HG02678 (cell line): ENCODE data around the gene HES2.
"Not testable (repeated sequence)": the region's sequence is repeated elsewhere in the genome, so short reads cannot be mapped to it uniquely, and the experiment has no call there.

Experiments
- ATAC-seq: cut with Tn5 transposase; IDR thresholded peaks from one replicate; pipeline ENCODE4 v1.9.1; 2021; ENCODE audit warnings: mild to moderate bottlenecking, moderate library complexity; ENCODE audit not compliant: unreplicated experiment

The HES2 gene

GRCh38 chr1:6437012-6437700, 17.4 kb upstream of the HES2 start:
- not testable (repeated sequence) for ATAC-seq

DNA sequence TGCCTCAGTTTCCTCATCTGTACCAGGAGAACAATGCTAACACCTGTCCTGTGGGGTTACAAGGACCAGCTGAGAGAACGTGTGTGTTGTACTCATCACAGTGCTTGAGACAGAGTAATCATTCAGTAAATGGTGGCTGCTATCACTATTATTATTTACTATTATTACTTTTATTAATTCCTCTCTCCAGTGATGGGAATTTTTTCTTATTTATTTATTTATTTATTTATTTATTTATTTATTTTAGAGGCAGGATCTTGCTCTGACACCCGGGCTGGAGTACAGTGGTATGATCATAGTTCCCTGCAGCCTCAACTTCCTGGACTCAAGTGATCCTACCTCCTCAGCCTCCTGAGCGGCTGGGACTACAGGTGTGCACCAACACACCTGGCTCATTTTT, 16.6 kb upstream of the HES2 start:
- not testable (repeated sequence) for ATAC-seq

GRCh38 chr1:6435547-6435946, 15.8 kb upstream of the HES2 start:
- no peak for ATAC-seq

- ATAC-seq = no peak
These were observed 15.4 kb upstream of the HES2 start for GRCh38 chr1:6435129-6435528.

DNA sequence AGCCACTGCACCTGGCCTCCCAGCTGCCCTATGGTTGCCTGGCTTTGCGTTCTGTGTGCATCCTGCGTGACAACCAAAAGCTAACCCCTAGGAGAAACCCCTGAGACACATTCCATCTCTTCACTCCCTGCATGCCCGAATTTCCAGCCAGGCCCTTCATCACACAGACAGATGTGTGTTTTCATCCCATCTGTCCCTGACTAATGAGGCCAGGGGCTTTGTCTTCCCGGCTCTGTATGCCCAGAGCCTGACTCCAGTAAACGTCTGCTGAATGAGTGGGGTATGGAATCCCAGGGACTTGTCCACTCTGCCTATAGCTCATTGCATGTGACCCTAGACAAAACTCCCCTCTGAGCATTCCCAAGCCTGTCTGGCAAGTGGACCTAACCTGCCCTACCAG, 14.5 kb upstream of the HES2 start:
- ATAC-seq = no peak

DNA sequence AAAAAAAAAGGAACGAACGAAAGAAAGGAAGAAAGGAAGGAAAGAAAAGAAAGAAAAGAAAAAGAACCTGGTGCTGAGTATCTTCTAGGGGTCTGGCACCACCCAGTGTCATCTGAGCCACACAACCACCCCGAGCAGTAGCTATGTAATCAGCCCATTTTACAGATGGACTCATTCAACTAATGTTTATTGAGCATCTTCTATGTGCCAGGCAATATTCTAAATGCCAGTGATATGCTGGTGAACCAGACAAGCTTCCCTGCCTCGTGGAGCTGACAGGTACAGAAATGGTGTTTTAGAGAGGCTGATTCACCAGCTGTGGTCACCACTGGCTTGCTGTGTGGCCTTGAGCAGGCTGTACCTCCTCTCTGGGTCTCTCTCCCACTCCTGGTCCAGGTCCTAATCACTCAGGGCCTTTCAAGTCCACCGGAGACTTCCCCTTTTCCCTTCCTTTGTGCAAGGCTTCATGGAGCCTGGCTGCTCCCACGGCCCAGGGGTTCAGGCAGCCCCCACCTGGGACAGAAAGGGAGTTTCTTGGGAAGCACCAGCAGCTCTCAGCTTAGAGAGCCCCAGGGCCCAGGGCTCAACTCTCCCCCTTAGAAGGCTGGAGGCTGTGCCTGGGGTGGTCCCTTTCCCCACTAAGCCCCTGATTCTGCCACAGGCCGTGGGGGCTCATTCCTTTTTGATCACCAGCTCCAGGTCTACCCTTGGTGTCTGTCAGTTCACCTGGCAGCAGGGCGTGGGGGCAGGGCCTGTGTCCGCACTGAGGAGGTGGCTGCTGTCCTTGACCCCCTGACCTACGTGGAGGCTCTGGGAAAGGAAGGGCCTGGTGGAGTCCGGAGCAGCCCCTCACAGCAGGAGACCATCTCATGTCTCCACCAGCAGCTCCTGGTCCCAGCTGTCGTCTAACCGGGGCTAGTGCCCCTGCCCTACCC, 12.2 kb upstream of the HES2 start:
- not testable (repeated sequence) for ATAC-seq

GRCh38 chr1:6429660-6430411, 10.1 kb upstream of the HES2 start:
- not testable (repeated sequence) for ATAC-seq

DNA sequence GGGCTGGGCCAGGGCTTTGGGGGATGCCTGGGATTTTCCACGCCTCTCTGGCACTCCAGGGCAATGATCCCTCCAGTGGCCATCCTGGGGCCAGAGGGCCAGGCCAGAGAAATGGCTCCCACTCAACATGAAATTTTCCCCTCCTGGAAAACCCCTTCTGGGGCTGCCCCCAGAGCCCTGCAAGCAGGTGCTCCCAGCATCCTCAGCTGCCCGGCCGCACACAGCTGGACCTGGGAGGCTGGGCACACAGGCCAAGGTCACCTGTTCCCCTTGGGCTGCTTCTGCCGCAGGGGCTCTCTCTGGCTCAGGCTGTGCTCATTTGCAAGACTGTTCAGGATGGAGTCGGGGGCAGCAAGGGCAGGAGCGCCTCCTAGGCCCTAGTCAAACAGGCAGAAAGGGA, 8.7 kb upstream of the HES2 start:
- ATAC-seq = not testable (repeated sequence)

- no peak for ATAC-seq
These were observed 8.0 kb upstream of the HES2 start for GRCh38 chr1:6427441-6428390.

DNA sequence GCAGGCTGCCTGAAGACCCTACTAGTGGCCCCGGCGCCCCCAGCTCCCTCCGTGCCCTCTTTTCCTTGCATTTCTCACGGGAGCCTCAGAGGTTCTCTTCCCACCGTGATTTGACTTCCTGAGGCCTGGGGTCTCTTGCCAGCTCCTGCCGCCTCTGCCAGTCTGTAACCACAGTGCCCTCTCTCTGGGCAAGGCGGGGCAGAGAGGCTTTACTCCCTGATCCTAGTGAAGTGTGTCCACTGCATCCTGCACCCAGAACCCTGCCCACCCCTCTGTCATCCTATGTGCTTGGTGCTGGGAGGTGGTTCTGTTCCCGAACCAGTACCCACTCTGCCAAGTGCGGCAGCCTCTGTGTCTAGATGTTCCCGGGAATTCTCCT, 7.2 kb upstream of the HES2 start:
- ATAC-seq = no peak

GRCh38 chr1:6426277-6426971, 6.7 kb upstream of the HES2 start:
- ATAC-seq = no peak

DNA sequence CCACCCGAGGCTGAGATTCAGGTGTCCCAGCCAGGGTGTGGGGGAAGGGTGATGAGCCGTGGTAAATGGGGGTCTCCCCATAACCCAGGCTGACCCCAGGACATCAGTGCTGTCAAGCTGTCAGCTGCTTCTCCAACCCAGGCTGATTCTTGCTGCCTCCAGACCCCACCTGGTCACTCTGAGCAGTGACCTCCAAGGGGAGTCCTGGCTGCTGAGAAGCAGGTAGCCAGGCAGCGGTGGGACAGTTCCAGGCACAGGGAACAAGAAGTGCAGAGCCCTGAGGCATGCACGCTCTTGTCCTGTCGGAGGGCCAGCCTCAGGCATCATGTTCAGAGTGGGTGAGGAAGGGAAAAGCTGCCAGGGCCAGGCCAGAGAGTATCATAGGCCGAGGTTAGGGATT, 5.9 kb upstream of the HES2 start:
- ATAC-seq = no peak

GRCh38 chr1:6424619-6425593, 5.2 kb upstream of the HES2 start, which contains the start of gene ESPN:
Gene ESPN, plus strand, starts transcription at chr1:6424776. Its CDS starts 180 bp downstream, at chr1:6424956.
- no peak for ATAC-seq

DNA sequence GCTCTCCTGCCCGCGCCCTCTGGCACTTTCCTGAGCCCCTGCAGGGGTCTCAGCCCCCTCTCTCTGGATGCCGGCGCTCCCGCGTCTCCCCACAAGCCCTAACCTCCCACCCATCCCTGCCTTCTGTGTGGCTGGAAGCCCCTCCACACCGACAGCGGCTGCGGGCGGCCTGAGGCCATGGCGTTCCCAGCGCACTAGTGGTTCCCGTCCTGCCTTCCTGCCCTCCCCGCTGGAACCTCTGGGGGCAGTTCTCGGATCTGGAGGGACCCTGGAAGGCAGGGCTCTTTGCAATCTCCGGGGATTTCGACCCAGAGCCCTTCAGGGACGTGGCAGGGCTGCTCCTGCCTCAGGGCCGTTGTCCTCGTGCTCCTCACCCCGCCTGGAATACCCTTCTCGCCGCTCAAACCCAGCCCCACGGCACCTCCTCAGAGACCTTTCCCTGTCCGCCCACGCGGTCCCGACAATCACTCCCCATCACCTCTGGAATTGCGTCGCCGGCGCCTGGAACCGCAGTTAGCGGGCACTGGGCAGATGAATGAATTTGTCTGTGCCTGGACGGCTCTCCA, 4.4 kb upstream of the HES2 start:
- no peak for ATAC-seq

GRCh38 chr1:6423321-6423999, 3.7 kb upstream of the HES2 start:
- no peak for ATAC-seq

DNA sequence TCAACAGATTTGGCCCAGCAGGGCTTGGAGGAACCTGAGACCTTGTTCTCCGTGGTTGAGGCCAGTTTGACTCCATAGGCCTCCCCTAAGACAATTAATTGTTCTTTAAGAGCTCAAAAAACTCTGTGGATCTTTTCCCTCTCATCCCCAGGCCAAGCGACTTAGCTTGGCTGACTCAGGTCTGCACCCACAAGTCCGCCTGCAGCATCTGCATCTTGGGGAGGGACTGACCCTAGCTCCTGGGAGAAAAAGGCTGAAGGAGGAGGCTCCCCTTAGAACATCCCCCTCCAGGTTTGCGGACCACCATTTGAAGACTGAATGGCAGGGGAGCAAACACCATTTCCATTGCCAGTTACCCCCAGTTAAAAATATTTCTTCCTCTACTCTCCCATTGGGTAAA, 1.5 kb upstream of the HES2 start:
- ATAC-seq = no peak

- ATAC-seq = no peak
These were observed 829 bp upstream of the HES2 start for GRCh38 chr1:6420454-6421042.
